LoVo (cell line): ENCODE measurements around the gene PRPF31.
A peak's percentile ranks its signal among the peaks of the same experiment; 100 is the strongest.

Experiments used
- DNase-seq: peaks from one replicate; pipeline ENCODE4 v3.0.0-alpha.2; 2016; ENCODE audit warnings: low spot score

The PRPF31 gene

DNA sequence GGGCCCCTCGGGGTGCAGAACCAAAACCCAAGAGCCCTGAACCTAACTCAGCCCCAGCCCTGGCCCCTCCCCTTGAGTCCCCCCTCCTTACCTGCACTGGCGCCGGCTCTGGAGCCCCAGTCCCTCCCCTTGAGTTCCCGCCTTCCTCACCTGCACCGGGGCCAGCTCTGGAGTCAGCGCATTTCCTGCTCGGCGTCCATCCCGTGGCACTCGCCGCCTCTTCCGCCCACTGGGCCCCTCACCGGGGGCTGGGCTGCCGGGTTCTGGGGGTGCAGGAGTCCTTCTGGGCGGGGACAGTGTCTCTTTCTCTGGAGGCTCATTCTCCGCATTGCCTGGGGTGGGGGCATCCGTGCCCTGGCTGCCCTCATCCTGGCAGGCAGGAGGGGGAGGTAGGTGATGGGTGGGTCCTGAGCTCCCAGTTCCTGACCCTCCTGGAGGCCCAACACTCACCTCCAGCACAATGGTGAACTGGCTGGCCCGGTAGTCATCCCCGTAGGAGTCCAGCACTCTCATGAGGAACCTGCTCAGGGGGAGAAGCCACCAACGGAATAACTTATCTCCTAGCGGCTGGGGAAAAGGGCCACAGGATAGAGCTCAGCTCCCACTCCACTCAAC lies 7.6 kb upstream of the PRPF31 start:
- DNase-seq, result no peak

DNA sequence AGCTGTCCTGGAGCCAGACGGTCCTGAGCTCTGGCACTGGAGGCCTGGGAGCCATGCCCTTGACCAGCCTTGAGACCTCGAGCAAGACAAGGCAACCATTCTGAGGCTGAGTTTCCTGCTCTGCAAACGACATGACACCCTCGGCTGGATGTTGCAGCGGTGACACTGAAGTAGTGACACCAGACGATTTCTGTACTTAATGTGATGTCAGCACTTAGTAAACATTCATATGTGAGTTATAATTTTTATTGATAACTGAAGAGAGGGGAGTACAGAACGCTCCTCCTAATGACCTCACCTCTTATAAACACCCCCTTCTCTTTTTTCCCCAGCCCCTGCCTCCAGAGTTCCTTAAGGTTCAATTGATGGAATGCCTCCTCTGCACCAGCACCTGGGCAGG lies 7.1 kb upstream of the PRPF31 start:
- DNase-seq, result no peak

DNA sequence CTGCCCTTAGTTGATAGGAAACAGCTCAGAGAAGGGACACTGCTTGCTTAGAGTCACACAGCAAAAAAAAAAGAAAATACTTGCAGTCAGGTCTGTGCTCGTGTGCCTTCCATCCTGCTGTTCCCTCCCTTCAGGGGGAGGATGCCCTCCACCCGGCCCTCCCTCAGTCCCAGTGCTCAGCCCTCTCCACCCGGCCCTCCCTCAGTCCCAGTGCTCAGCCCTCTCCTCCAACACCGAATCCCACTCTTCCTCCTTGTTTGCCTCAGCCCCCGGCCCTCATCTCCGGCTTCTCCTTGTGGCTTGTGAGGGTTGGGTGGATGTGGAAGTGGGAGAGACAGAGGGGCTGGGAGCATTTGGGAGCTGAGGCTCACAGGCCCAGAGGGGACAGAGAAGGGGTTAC lies 5.9 kb upstream of the PRPF31 start:
- DNase-seq, result no peak

DNA sequence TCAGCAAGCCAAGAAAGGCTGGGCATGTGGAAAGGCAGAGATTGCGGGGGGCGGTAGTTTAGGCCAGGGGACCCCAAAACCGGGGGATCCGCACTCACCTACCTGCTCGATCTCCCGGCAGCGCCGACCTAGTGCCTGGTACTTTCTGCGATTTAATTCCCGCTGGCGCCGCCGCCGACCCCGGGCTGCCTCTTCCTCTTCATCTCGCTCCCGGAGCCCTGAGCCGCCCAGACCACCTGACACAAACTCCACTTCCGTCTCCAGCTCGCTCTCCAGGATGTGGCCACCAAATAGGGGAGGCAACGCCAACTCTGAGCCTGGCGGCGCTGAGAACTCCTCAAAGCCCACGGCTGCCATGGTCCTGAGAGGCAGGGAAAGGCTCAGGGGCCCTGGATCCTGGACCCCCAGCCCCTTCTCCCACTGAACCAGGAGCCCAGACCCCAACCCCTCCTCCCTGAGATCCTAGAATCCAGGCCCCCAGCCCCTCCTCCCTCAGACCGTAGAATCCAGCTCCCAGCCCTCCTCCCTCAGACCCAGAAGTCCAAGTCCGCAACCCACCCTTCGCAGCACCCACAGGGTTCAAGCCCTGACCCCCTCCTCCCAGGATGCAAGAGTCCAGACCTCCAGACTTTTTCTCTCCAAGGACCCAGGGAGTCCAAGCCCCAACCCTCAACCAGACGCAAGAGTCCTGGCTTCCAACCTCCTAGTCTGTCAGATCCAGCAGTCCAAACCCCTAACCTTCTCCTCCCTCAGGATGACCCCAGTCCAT lies 1.0 kb upstream of the PRPF31 start:
- no peak for DNase-seq

DNA sequence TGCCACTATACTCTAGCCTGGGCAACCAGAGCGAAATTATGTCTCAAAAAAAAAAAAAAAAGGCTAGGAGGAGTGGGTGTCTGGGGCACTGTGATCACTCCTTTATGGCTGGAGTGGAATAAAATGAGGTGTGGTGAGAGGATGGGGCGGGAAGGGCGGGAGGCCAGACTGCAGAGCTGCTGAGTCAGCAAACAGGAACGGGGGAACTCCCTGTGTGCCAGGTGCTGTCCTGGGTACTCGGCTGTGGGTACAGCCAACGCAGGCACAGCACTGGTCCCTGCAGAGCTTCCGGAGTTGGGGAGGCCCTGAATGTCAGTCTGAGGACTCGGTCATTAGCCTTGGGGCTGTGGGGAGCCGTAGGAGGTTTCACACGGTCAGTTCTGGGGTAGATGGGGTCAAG lies 5.7 kb downstream of the PRPF31 start:
- DNase-seq, result no peak

DNA sequence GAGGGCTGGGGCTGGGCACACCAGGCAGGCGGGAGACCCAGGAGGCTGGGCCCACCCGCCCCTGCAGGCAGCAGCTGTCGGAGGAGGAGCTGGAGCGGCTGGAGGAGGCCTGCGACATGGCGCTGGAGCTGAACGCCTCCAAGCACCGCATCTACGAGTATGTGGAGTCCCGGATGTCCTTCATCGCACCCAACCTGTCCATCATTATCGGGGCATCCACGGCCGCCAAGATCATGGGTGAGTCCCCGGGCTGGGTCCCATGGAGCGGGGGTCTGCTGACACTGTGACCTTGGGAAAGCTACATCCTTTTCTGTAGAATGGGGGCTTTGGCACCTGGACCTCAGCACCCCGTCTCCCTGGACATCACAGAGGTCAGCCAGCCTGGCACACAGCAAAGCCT lies 8.1 kb downstream of the PRPF31 start:
- DNase-seq, result no peak

DNA sequence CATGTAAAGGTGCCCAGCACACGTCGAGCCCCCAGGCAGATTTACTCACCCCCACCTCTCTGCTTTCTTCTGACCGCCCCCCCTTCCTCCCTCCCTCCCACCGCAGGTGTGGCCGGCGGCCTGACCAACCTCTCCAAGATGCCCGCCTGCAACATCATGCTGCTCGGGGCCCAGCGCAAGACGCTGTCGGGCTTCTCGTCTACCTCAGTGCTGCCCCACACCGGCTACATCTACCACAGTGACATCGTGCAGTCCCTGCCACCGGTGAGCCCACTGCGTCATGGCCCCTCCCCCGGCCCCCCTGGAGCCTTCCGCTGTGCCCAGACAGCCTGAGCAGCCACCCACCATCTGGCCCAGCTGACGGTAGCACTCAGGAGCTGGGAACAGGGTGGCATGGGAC lies 8.8 kb downstream of the PRPF31 start:
- DNase-seq, result no peak

DNA sequence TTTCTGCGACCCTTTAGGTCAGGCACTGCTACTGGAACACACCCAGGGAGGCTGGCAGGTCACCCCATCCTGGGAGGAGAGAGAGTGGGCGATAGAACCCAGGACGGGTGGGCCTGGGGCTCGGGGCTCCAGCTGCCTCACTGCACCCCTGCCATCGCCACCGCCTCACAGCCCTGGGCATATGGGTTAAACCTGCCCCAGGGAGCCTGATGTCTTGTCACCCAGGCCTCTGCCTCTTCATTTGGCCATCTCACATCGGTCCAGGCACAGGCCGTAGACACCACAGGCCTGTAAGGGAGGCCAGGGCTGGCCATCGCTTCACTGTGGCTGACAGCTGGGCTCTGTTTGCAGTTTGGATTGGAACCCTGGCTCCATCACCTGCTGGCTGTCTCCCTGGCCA lies 10.2 kb downstream of the PRPF31 start:
- DNase-seq, result no peak

DNA sequence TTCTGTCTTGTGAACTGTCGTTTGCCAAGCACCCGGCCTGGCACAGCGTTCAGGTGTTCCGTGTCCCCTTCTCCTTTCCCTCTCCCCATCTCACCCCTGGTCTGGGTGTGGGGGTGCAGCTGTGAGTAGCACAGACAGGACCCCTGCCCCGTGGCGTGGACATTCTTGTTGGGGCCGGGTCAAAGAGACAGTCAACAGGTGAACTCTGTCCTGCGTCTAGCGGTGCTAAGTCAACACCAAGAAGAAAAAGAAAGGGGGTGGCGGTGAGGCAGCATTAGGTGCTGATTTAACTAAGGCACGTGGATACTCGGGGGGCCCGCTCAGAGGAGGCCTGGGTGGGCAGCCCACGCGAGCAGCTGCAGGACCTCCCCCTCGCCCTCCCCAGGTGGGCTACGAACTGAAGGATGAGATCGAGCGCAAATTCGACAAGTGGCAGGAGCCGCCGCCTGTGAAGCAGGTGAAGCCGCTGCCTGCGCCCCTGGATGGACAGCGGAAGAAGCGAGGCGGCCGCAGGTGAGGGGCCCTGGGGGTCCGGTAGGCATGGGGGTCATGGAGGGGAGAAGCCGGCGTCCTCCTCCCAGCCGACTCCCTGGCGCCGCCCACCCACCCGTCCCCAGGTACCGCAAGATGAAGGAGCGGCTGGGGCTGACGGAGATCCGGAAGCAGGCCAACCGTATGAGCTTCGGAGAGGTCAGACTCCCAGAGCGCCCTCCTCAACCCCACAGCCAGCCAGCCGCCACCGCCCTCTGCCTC lies 12.3 kb downstream of the PRPF31 start:
- no peak for DNase-seq

DNA sequence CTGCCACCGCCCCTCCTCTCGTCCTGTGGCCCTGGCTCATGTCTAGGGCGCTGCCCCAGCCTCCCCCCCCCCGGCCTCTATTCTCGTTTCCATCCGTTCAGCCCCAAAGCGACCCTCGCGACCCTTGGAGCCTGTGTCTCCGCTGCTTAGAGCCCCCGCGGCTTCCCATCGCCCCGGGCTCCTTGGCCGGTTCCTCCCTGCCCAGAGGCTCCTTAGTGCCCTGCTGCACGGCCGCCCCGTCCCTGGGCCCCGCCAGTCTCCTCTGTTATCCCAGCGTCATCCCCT lies 12.8 kb downstream of the PRPF31 start:
- DNase-seq, result no peak

DNA sequence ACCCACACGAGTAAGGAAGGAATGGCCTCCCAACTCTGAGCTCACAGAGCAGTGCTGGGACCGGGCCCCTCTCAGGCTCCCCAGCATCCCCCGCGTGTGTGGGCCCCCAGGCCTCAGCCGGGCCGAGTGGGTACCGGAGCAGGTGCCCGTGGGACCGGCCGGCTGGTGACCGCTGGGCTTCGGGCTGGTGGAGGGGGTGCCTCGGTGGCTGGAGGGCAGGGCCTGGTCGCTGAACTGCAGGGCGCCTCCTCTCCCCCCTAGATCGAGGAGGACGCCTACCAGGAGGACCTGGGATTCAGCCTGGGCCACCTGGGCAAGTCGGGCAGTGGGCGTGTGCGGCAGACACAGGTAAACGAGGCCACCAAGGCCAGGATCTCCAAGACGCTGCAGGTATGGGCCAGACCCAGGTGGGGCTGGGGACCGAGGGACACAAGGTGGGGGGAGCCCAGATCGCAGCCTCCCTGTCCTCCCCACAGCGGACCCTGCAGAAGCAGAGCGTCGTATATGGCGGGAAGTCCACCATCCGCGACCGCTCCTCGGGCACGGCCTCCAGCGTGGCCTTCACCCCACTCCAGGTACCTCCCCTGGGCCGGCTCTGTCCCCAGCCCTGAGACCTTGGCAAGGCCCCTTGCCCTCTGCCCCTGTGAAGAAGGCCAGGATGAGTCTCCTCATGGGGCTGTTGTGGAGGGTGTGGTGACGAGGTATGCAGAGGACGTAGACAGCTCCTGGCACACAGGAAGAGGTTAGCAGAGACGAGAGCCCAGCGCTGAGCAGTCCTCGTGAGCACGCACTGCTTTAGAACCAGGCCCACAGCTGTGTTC lies 13.5 kb downstream of the PRPF31 start:
- DNase-seq, result no peak

DNA sequence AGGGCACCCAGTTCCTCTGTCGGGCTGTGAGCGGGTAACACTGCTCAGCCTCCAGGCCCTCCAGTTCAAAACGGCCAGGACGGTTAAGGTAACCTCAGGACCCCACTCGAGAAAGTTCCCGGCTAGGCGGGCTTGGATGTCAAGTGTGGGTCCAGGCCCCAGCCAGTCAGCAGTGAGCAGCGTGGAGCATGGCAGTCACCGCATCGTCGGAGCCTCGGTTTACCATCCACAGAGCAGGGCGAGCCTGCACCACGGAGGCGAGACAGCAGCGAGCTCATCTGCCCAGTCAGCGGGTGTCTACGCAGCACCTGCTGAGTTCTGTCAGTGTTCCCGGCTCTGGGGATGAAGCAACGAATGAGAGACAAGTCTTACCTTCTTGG lies 14.1 kb downstream of the PRPF31 start:
- no peak for DNase-seq

DNA sequence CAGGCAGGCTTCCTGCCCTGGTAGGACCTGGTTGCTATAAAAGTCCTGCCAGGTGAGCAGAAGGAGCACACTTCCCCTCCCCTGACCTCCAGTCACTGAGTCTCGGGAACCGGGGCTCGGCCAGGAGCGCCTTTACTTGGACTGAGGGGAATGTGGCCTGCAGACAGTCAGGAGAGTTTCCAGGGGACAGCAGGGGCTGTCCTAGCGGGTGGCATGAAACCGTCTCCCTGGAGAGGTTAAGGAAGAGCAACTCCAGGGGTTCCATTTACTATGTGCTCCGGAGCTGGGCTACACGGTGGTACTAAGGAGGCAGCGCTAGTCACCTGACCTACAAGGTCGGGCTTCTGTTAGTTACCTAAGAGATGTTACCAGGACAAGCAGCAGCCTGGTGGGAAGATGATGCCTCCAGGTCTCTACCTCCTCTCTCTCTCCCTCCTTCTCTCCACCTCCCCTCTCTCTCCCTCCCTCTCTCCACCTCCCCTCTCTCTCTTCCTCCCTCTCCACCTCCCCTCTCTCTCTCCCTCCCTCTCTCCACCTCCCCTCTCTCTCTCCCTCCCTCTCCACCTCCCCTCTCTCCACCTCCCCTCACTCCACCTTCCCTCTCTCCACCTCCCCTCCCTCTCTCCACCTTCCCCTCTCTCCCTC lies 17.9 kb downstream of the PRPF31 start:
- no peak for DNase-seq

DNA sequence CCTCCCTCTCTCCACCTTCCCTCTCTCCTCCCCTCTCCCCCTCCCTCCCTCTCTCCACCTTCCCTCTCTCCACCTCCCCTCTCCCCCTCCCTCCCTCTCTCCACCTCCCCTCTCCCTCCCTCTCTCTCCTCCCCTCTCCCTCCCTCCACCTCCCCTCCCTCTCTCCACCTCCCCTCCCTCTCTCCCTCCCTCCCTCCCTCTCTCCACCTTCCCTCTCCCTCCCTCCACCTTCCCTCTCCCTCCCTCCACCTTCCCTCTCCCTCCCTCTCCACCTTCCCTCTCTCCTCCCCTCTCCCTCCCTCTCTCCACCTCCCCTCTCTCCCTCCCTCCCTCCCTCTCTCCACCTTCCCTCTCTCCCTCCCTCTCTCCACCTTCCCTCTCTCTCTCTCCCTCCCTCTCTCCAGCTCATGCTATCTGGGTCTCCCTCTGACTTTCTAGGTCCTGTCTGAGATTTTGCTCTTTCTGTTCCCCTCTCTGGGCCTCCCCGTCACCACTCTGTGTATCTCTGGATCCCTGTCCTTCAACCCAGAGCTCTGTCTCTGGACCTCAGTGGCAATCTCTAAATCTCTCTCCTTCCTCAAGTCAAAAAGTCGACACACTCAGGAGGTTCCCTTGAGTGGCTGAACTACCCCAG lies 18.5 kb downstream of the PRPF31 start:
- DNase-seq, result no peak

DNA sequence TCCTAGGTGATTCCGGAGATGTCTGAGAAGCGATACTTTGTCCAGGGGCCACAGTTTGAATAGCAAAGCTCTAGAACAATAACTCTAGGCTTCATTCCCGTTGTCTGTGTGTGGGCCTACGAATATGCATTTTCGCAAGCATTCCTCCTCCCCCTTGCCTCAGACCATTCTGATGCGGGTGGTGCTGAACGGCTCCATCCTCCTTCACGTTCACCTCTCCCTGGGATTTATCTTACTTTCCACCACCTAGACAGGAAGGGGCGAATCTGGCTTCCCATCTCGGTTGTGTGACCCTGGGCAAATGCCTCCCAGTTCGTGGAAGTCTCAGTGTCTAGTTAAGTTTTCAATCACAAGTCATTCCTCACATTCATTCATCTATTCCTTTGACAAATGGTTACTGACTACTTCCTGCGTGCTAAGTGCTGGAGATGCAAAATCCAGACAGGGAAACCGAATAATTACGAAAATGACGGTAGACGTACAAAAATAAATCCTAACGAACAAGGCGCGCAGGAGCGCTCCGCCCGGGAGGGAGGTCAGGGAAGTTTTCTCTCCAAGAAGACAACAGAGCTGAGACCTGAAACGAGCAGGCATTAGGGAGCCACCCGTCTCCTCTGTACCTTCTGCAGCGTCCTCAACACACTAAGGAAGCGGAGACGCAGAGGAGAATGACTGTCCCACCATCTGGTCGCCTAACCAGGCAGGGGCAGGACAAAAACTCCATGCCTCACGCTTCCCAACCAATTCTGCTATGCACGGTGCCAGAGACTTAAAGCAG lies 20.7 kb downstream of the PRPF31 start:
- DNase-seq, result no peak

DNA sequence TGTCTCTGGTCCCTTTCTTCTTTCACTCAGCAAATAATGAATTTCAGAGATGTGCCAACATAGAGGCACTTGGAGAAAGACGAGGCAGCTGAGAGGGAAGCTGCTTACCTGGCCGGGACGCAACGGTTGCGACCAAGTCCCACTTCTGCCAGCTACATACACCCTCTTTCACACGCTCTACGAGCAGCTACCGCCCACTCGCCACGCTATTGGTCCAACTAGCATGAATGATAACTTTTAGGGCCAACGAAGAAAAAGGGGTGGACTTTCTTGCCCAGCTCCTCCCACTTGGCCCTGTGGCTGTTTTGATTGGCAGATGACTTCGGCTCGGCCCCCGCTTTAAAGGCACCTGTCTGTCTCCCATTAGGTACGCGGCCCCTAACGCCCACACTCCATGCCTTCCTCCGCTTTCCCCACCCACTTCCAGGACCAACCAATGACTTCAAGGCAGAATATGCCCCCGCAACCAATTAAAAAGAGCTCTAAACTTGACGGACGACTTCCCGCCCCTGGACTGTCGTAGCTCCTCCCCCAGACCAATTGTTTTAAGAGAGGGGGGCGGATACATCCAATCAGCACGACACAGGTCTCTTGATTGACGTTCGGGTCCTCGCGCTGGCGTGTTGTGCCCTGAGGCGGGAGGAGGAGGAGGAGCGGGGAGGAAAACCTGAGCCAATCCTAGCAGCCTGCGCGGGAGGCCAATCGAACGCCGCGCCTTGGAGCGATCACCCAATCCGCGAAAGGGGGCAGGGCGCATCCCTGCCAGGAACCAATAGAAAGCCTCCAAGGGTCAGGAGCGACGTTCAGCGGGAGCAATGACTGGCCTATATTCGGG lies 21.5 kb downstream of the PRPF31 start:
- peak; percentile 100 for DNase-seq

DNA sequence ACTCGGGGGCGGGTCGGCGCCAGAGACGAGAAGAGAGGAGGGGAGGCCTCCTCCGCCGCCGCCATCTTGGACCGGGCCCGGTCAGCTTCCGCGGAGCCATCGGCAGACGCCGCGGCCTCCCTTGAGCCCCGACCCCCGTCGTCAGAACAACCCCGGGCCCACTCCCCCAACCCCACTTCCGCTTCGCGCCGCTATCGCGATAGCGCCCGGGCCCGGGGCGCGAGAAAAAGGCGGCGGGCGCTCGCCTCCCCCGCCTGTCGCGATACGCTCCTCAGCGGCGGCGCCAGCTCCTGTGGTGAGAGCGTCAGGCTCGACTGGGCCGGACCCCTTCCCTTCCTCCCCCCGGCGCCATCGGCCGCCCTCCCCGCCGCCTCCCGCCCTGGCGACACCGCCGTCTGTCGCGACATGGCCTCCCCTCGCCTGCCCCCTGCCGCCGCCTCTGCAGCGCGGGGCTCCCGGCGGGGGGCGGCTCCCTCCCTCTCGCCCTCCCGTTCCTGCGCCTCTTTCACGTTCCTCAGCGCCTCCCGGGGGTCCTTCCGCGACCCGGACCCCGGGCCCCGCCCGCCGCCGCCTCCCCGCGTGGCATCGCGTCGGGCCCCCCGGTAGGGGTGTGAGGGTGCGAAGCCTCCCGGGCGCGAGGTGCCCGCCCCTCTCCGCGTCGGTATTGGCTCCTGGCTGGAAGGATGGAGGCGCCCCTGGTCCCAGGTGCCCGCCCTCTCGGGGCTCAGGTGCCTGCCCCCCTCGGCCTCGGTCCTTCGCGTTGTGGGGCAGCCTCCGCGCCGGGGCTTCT lies 22.3 kb downstream of the PRPF31 start, which contains the start of gene CNOT3:
Gene CNOT3, plus strand, starts transcription at position 64 of the 790 bp plus-strand sequence. CDS start 5,217 bp downstream, outside the sequence.
- no peak for DNase-seq

DNA sequence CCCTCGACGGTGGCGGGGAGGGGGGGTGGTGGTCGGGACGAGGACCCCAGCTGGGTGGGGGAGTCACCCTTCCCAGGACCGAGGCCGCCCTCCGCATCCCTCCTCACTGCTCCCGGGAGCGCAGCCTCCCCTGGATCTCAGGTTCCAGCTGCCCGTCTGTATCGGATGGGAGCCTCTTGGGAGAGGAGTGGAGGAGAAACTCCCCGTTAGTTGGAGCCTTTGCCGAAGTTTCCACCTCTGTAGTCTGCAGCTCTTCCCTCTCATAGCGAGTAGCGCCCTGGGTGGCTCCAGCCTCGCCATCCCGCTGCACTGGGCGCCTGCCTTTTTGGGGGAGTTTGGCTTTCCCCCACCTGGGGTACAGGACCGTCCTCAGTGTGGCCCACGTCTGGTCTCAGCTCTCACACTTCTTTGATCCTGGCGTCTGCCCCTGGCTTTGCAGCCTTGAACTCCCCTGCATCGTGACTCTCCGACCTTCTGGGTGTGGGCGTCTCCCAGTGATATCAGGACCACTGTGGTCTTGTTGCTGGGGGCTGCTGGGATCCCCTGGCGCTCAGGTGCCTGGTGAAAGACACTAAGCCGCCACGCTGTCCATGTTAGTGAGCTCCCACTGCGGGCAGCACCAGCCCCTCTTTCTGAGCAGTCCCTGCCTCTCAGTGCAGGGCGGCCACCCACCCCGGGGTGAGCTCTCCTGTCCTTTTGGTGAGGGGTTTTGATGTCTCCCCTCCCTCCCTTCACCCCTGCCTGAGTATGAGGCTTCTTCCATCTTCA lies 23.1 kb downstream of the PRPF31 start:
- DNase-seq, result no peak
